HG03135 (cell line): ENCODE measurements around the gene AKAP6.
A peak's percentile ranks its signal among the peaks of the same experiment; 100 is the strongest.
"Not testable (repeated sequence)": the region's sequence is repeated elsewhere in the genome, so short reads cannot be mapped to it uniquely, and the experiment has no call there.

Experiments used
- ATAC-seq: cut with Tn5 transposase; IDR thresholded peaks from one replicate; pipeline ENCODE4 v1.9.1; 2021; ENCODE audit warnings: mild to moderate bottlenecking, moderate library complexity; ENCODE audit not compliant: unreplicated experiment

AKAP6 gene

DNA sequence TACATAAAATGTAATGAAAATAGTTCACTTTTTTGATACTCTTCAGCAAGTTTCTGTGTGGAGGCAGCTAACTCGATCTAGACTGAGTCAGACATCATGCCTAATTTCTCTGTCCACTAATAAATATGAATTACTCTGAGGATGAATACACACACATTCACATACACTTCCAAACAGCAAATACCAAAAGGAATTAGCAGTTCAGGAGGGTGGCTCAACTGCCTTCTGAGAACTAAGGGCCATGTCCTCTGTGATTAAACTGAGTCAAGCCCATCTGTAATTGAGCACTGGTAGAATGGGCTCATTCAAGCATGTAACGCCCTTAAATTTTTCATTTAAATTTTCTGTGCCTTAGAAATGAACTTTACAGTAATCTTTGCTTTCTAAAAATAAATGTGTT lies 242.5 kb downstream of the AKAP6 start:
- no peak for ATAC-seq

DNA sequence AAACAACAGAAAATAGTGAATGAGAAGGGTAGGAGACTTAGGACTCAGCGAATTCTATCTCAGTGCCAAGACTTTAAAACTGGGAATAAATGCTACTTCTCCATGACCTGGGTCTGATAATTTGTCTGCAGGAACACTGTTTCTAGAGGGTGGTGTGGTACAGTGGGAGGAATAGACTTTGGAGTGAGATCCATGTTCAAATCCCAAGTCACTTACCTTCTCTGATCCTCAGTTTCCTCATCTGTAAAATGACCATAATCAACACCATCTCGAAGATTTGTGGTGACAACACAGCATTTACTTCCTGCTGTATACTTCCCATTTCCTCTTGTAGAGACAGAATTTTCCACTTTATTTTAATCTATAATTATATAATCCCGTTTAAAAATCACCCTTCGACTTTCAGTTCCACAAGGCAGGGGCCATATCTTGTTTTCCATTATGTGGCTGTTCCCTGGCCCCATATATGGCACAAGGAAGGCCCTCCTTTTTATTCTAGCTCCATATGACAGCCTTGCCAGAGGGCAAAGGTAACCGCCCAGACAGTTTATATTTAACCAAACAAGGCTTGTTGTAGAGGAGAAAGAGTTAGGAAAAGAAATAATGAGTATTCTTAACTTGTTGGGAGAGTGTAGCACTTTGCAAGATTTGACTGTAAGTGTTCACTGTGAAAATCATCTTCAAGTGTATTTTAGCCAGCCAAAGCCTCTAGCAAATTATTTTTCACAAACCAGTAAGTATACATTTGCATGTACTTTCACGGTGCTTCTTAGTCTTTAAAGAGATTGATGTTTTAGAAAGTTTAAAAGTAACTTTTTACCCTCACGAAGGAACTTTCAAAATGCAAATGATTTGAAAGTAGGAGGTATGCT lies 243.1 kb downstream of the AKAP6 start:
- ATAC-seq, result no peak

DNA sequence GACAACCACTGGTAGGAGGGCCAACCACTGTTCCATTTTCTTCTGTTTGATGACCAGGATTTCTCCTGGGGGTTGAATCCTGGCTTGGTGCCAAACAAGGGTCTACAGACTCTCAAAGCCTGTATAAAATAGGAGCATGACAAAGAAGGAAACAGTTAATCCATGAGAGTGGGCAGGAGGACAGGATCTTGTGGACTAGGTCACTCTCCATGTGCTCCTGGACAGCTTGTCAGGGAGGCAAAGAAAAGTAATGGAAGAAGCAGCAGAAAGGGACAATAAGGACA lies 243.7 kb downstream of the AKAP6 start:
- ATAC-seq, result no peak

DNA sequence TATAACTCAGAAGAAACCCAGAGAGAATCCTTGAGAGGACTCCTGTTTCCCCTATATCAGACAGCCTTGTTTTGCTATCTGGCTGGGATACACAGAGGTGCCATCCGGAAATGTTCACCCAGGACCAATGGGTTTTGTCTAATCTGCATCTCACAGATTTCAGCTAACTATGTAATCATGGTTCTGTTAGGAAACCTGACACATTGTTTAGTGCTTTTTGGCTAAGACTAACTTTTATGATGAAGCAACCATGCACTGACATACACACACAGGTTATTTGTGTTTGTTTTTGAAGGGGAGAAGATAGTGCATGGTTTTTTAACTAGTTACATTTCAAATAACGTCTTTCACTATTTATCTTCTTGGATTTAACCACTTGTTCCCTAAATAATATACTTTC lies 245.2 kb downstream of the AKAP6 start:
- ATAC-seq, result no peak

DNA sequence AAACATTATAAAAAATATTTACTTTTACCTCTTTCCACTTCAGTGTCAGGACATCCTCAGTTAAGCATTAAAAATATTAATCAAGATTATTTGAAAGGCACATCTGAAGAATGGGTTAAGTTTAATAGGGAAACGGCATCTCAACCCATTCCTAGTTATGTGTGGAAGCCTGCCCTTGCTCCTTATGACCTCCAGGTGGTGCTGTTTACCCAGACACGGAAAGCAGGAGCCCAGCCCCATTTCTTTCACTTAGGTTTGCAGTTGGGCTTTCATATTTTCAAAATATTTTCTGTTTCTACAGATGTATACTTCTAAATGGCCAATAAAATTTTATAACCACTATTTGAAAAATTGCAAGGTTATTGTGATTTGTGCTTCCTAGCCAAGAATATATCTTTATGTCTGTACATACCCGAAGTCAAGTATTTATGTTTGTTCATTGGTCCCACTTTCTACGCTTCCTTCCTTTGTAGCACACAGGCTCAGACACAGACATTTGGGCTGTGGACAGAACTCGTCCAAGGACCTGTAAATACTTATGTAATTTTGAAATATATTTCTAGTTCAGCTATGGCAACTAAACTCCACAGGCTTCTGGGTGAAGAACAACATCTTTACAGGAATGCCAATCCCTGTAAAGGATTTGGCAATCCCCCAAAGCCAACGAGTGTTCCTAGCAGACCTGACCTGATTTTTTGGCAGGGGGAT lies 247.1 kb downstream of the AKAP6 start:
- peak; percentile 67 for ATAC-seq

DNA sequence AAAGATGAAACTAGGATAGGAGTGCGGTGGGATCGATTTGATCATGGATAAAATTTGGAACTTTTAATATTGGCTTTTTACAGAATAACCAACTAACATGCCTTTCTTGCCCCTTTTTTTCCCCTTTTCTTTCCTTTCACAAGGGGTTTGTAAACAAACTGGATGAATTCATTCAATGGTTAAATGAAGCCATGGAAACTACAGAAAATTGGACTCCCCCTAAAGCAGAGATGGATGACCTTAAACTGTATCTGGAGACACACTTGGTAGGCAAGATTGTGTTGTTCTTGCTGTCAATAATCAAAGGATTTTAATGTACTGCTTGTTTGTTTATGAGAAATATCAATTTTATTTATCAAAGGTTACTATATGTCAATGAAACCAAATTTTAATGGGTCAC lies 247.9 kb downstream of the AKAP6 start:
- no peak for ATAC-seq

DNA sequence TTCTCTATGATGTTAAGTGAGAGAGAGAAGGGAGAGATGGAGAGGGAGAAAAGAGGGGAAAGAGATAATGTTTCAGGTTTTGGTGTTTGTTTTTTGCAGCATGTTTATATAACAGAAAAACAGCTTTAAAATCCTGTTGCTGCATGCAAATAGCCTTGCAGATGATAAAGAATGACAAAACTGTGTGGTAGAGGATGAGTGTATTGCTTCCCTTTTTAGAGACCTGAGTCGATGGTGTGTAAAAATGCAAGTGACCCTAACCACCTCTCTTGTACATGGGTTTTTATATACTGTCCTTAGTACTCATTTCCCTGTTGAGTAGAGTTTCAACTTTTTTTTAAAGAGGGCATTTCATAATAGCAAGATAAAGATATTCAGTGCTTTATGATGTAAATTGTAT lies 249.1 kb downstream of the AKAP6 start:
- ATAC-seq, result no peak

DNA sequence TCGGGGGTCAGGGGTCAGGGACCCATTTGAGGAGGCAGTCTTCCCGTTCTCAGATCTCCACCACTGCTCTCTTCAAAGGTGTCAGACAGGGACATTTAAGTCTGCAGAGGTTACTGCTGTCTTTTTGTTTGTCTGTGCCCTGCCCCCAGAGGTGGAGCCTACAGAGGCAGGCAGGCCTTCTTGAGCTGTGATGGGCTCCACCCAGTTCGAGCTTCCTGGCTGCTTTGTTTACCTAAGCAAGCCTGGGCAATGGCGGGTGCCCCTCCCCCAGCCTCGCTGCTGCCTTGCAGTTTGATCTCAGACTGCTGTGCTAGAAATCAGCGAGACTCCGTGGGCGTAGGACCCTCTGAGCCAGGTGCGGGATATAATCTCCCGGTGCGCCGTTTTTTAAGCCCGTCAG lies 254.3 kb downstream of the AKAP6 start:
- ATAC-seq, result not testable (repeated sequence)

DNA sequence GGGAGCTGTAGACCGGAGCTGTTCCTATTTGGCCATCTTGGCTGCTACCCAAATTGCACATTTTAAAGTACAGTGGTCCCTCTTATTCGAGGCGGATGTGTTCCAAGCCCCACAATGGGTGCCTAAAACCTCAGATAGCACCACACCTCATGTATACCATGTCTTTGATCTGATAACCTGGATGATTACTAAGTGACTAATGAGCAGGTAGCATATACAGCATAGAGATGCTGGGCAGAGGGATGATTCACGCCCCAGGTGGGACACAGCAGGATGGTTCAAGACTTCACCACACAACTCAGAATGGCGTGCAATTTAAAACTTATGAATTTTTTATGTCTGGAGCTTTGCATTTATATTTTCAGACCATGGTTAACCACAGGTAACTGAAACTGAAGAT lies 255.0 kb downstream of the AKAP6 start:
- ATAC-seq, result no peak

DNA sequence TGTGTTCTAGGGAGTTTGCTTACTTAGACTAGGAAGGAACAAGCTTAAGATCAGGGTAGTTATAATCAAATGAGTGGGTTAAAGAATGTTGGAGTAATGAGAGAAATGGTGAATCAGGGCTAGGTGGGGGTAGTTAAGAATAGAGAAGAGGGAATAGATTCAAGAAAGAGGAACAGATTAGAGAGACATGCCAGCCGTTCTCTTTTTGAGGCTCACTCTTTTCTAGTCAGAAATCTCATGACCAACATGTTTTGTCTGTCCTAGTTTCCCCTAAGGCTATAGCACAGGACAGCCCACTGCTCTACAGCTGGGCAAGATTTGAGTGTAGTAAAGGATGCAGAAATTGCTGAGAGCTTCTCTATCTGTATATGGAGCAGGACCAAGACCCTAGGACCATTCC lies 258.4 kb downstream of the AKAP6 start:
- ATAC-seq, result no peak

DNA sequence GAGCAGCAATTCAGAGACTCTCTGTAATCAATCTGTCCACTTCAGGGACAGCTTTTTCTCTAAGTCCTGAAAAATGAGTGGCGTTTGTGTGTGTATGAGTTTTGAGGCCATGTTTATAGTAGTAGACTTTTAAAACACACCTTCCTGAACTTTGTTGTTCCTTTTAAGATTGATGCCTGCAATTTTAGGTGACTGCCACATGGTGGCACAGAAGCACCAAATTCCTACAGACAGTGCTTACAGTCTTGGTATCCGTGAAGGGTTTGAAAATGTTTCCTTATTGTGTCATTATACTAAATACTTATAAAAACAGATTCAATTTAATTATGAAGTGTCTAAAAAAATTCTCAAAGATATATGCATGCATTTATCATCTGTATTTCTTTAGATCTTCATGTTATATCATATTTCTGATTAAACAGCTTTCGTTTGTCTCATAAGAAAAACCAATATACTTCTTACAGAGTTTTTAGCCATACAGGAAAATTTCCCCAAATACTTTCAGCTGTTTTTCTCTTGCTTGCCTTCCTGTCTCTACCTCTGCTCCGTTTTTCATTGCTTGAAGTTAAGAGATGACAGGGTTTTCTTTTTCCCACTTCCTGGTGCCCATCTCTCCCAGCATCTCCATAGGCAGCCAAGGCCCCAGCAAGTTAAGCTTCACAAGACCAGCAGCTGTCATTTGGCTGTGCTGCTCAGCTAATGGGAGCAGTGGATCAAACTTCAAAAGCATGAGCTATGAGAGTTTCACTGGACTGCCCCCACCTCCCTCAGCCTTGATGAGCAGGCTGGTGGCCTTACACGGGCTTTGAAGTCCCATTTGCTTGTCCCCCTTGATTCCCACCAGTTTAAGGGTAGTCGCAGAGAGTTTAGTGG lies 259.6 kb downstream of the AKAP6 start:
- ATAC-seq, result no peak

DNA sequence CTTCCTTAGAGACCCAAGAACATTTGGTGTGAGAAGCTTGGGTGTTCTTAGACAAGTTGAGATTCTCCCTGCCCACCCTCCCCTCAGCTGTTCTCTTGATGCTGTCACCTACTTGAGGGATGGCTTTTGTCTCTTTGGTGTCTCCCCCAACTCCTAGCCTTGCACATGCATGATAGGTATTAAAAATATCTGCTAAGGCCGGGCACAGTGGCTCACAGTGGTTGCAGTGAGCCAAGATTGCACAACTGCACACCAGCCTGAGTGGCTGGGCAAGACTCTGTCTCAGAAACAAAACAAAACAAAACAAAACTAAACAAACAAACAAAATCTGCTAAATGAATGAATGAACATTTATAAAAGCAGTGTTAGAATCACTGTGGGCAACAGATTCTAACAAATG lies 261.1 kb downstream of the AKAP6 start:
- no peak for ATAC-seq

DNA sequence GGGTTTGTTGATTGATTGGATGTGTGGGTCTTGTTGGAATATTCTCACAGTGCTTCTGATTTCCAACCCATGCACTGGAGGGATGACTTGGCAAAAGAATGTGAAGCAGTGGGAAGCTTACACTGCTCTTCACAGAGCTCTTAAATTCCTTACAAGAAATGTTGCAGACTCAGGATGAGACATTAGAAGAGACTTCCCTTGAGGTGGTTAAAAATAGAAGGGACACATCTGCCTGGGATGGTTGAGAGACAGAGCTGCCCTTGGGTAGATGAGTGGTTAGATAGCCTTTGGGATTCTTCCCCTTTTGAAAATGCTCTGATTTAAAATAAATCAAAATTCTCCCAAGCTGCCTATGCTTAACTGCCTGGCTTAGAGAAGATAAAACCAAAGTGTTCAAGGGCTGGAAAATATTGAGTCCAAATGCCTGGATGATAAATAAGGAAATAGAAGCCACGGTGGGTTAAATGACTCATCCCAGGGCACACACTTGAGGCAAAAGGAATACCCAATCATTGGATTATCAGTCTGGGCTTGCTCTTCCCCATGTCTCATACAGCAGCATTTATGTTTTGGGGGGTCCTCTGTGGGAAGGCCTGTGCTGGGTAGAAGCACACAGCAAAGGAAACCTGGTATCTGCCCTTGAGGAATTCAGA lies 264.3 kb downstream of the AKAP6 start:
- ATAC-seq, result no peak

DNA sequence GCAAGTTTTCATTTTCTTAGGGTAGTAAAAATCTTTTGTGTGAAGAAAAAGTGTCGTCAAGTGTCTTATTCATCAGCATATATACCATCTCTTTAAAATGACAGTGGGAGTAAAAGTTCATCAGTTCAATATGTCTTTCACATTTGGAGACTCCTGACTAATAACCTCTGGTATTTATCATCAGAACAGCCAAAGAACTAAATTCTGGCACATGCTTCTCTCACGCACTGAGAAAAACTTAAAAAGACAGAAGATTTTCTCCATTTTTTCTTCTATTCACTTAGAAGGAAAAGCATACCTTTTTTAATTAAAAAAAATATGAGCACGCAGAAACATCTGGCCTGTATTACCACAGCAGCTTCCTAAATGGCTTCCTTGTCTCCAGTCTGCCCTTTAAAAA lies 265.7 kb downstream of the AKAP6 start:
- ATAC-seq, result no peak

DNA sequence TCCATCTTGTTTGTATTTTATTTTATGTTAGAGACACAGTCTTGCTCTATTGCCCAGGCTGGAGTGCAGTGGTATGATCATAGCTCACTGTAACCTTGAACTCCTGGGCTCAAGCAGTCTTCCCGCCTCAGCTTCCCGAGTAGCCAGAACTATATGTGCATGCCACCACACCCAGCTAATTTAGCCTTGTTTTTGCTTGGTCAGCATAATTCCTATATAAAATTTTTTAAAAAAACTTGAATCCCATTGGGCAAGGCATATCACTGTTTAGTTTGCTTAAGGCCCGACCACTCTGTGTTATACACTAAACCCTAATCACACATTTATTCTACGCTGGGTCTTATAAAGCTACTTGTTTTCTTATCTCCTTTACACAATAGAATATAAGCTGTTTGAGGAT lies 266.4 kb downstream of the AKAP6 start:
- no peak for ATAC-seq

DNA sequence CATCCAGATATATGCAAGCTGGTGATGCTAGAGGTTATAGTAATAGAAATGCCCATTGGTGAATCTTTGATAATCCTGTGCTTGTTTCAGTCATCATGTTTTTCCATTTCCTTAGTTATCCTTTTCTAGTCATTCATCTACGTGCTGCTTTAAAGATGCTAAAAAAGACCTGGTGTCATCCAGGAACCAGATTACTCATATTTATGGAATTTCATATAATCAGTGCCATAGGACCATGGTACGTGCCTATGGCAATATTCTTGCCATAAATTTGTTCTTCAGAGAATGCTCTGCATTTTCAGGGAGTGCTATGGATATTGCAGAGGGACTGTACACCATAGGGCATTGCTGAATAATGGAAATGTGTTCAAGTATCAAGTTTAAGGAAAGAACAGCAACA lies 267.3 kb downstream of the AKAP6 start:
- no peak for ATAC-seq

DNA sequence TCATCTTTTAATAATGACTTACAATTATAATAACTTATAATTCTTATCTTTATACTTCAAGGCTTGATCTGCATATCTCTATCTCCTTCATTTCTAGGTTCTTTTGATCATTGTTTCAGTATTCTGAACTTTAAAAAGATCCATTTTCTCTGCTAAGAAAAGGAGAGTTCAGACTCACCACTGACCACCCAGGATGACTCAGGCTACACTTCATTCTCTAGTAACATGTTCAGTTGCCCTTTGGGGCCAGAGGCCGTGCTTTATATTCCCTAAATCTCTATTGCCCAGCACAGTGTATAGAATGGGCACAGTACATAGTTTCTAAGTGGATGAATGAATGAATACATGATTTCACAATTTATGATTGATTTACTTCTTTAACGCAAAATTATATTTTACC lies 268.7 kb downstream of the AKAP6 start:
- ATAC-seq, result no peak

DNA sequence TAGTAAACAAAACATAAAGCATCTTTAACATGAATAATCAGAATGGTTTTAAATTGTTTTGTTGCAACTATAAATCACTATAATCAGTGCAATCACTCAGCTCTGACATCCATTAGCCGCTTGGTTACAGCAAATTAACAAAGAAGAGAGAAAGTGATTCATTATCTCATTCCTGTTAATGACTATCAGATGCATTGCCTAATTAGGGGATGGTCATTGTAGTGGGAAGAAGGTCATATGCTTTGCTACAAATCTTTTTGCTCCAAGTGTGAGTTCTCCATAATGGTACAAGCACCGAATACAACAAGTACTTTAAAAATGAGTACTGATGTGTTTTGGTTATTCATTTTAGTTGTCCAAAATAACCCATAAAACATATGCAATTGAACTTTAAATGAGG lies 272.0 kb downstream of the AKAP6 start:
- no peak for ATAC-seq

DNA sequence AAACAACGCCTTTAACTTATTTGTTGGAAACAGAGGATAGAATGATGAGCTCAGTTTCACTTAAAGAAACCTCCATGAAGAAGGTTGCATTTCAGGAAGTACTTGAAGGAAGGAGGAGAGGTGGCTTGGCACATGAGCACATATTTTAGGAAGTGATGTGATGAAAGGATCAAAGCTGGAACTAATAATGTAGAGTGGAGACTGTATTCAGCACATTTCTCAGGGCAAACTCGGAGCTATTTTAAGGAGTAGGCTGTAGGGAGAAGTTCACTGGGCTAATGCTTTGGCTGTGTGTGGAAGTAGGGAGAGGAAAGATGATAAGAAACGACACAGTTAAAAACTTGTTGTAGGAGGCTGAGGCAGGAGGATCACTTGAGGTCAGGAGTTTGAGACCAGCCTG lies 272.8 kb downstream of the AKAP6 start:
- ATAC-seq, result no peak

DNA sequence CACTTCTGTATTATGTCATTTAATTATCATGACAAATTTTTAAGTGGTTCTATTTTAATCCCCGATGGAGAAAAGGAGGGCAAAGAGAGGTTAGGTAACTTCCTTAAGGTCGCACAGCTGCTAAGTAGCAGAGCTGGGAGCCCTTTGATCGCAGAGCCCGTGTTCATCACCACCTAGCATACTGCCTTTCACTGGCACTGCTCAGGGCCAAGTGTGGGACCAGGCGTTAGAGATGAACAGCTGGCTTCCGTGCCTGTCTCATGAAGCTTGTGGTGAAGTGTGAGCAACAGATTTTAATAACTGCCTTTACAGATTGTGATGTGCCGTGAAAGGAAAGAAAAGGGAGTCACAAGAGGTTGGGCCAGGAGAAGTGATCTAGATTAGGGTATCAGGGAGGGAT lies 273.6 kb downstream of the AKAP6 start:
- ATAC-seq, result no peak

DNA sequence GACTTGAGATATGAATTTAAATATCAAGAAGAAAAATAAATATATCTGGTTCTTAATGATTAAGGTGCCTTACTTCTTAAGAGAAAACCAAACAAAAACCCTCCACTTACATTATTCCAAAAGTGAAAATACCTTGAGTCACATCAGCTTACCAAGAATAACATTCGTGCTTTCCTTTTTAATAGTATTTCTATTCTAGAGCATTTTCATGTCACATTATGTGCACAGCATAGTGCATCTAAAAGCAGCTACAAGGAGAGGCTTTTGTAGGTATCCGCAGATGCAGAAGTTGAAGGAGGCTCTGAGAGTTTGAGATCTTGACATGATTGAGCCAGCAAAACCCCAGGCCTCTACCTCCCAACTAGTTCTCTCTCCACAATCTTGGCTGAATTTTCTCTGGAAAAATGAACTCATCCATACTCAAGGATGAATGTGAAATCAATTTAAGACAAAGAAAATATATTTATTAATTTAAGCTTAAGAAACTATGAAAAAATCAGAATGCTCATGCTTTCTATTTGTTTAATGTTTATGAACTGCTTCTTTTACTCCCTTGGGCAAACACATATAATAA lies 275.0 kb downstream of the AKAP6 start:
- no peak for ATAC-seq
